Neural progenitor cell (in vitro differentiated cells): Measurements from ENCODE around the gene OTOGL. TPM values are rescaled to one million over a fixed set of nuclear protein-coding genes. Genes with fewer than 3 reads are reported as not detected.
"Not testable (repeated sequence)": the region's sequence is repeated elsewhere in the genome, so short reads cannot be mapped to it uniquely, and the experiment has no call there.

ENCODE experiments used
- DNase-seq: peaks from one replicate; pipeline ENCODE4 v3.0.0-alpha.2; 2016; ENCODE audit warnings: low spot score
- H2AFZ ChIP-seq: fragments of 200-600 bp; sonication (generic); replicated peaks from 2 replicates; pipeline ENCODE4 v1.6.1; 2016; ENCODE audit warnings: antibody characterized with exemption
- H3F3A ChIP-seq: fragments of 200-600 bp; sonication (generic); 2 replicates; pipeline ENCODE4 v1.6.1; 2016; ENCODE audit warnings: antibody characterized with exemption, low read depth
- H3K27ac ChIP-seq: fragments of 200-600 bp; sonication (generic); 2 replicates; pipeline ENCODE4 v1.5.1; 2016; ENCODE audit warnings: mild to moderate bottlenecking
- H3K27me3 ChIP-seq: fragments of 200-600 bp; sonication (generic); 2 replicates; pipeline ENCODE4 v1.6.1; 2016; ENCODE audit warnings: mild to moderate bottlenecking, moderate library complexity
- H3K36me3 ChIP-seq: fragments of 200-600 bp; sonication (generic); 2 replicates; pipeline ENCODE4 v1.5.1; 2016
- H3K4me1 ChIP-seq: fragments of 200-600 bp; sonication (generic); 2 replicates; pipeline ENCODE4 v1.6.1; 2016; ENCODE audit warnings: mixed run types
- H3K4me2 ChIP-seq: fragments of 200-600 bp; sonication (generic); 2 replicates; pipeline ENCODE4 v1.6.1; 2016
- H3K4me3 ChIP-seq: fragments of 200-600 bp; sonication (generic); 2 replicates; pipeline ENCODE4 v1.5.1; 2016
- H3K79me2 ChIP-seq: fragments of 200-600 bp; sonication (generic); 2 replicates; pipeline ENCODE4 v1.6.1; 2016; ENCODE audit warnings: low read depth
- H3K9ac ChIP-seq: fragments of 200-600 bp; sonication (generic); 2 replicates; pipeline ENCODE4 v1.6.1; 2016
- H3K9me3 ChIP-seq: fragments of 200-600 bp; sonication (generic); 2 replicates; pipeline ENCODE4 v1.5.1; 2016; ENCODE audit warnings: low read depth
- H4K20me1 ChIP-seq: fragments of 200-600 bp; sonication (generic); 2 replicates; pipeline ENCODE4 v1.6.1; 2016; ENCODE audit warnings: low read depth
- H3K27ac Mint-ChIP-seq: 3 replicates; pipeline ENCODE4 v1.8.0; 2021; ENCODE audit warnings: mixed read lengths
- H3K27me3 Mint-ChIP-seq: 2 replicates; pipeline ENCODE4 v1.8.0; 2022; ENCODE audit warnings: low read depth, mild to moderate bottlenecking, inconsistent platforms, moderate library complexity, mixed read lengths; ENCODE audit not compliant: insufficient read depth
- H3K36me3 Mint-ChIP-seq: 3 replicates; pipeline ENCODE4 v1.8.0; 2021; ENCODE audit warnings: mixed read lengths
- H3K4me1 Mint-ChIP-seq: 3 replicates; pipeline ENCODE4 v1.8.0; 2021; ENCODE audit warnings: mixed read lengths
- H3K4me3 Mint-ChIP-seq: 3 replicates; pipeline ENCODE4 v1.8.0; 2021; ENCODE audit warnings: mild to moderate bottlenecking, moderate library complexity, mixed read lengths
- H3K9me3 Mint-ChIP-seq: 3 replicates; pipeline ENCODE4 v1.8.0; 2020; ENCODE audit warnings: mixed read lengths
- EZH2 ChIP-seq: fragments of 200-600 bp; sonication (generic); IDR thresholded peaks from 2 replicates; pipeline ENCODE4 v1.6.1; 2017; ENCODE audit warnings: antibody characterized with exemption, mild to moderate bottlenecking, moderate library complexity
- EZH2phosphoT487 ChIP-seq: fragments of 200-600 bp; sonication (generic); IDR thresholded peaks from 2 replicates; pipeline ENCODE4 v1.6.1; 2017; ENCODE audit warnings: antibody characterized with exemption
- total RNA-seq: library from RNA; depleted of rRNA; stranded (reverse); fragments of >200 nt; gene quantifications from 2 replicates; pipeline ENCODE4 v1.2.3, GENCODE V29; 2015; ENCODE audit warnings: low replicate concordance
- TF ChIP-seq, protein P1 (sequence below): fragments of 200-600 bp; sonication (generic); IDR thresholded peaks from 2 replicates; pipeline ENCODE4 v1.5.1; 2017; ENCODE audit warnings: antibody characterized with exemption, mild to moderate bottlenecking

Gene OTOGL
- total RNA-seq, 1 donor from 2014 or later: 0.13 TPM

- no peak overlapping the region for H3K27ac ChIP-seq
- H3K9ac ChIP-seq: no peak overlapping the region
- no peaks in the 10 kb centered on the region for H4K20me1 ChIP-seq
Measured at GRCh38 chr12:80217011-80217535, 117.7 kb downstream of the OTOGL start.

DNA sequence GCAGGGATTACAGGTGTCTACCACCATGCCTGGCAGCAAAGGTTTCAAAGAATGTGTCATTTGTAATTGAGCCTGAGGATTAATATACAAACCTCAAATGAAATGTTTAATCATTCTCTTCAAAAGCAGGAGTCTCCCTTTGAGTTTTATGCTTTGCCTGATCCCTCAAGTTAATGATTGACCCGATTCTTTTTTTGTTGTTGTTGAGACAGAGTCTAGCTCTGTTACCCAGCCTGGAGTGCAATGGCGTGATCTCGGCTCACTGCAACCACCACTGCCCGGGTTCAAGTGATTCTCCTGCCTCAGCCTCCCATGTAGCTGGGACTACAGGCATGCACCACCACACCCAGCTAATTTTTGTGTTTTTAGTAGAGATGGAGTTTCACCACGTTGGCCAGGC is 119.6 kb downstream of the OTOGL start:
- H3K27ac ChIP-seq, H3K4me3 Mint-ChIP-seq, H3K9me3 Mint-ChIP-seq, H3K36me3 Mint-ChIP-seq, H3K9ac ChIP-seq, H3K27me3 Mint-ChIP-seq, H3K27me3 ChIP-seq, H3F3A ChIP-seq, H2AFZ ChIP-seq, H3K4me2 ChIP-seq, H3K36me3 ChIP-seq, H3K4me3 ChIP-seq, H4K20me1 ChIP-seq, H3K9me3 ChIP-seq, DNase-seq, H3K79me2 ChIP-seq: not testable (repeated sequence)
- Mint-ChIP-seq H3K27ac (peak overlapping the region; percentile 85), H3K4me1 (peaks cover 47% of the 10 kb centered on the region)
- H3K4me1 ChIP-seq: peaks cover 11% of the 10 kb centered on the region

More at GRCh38 chr12:80217011-80217535, 117.7 kb downstream of the OTOGL start:
- no peaks in the 10 kb centered on the region for H3K27me3 Mint-ChIP-seq
- no peaks in the 10 kb centered on the region for H3K36me3 ChIP-seq
- peak overlapping the region; percentile 60 for H3K4me2 ChIP-seq
- H3K9me3 ChIP-seq: no peaks in the 10 kb centered on the region
- H3F3A ChIP-seq: no peaks in the 10 kb centered on the region
- no peaks in the 10 kb centered on the region for H3K79me2 ChIP-seq
- H3K4me3 Mint-ChIP-seq: peak overlapping the region; percentile 29
- H3K4me1 Mint-ChIP-seq: peaks cover 66% of the 10 kb centered on the region
- H3K4me1 ChIP-seq: peaks cover 14% of the 10 kb centered on the region
- H3K36me3 Mint-ChIP-seq: no peaks in the 10 kb centered on the region
- peak overlapping the region; percentile 31 for H3K27ac Mint-ChIP-seq
- H3K9me3 Mint-ChIP-seq: no peaks in the 10 kb centered on the region
- peak; percentile 42 for DNase-seq
- TF ChIP-seq EZH2phosphoT487 (no peak), EZH2 (no peak)
- TF ChIP-seq, protein P1, sequence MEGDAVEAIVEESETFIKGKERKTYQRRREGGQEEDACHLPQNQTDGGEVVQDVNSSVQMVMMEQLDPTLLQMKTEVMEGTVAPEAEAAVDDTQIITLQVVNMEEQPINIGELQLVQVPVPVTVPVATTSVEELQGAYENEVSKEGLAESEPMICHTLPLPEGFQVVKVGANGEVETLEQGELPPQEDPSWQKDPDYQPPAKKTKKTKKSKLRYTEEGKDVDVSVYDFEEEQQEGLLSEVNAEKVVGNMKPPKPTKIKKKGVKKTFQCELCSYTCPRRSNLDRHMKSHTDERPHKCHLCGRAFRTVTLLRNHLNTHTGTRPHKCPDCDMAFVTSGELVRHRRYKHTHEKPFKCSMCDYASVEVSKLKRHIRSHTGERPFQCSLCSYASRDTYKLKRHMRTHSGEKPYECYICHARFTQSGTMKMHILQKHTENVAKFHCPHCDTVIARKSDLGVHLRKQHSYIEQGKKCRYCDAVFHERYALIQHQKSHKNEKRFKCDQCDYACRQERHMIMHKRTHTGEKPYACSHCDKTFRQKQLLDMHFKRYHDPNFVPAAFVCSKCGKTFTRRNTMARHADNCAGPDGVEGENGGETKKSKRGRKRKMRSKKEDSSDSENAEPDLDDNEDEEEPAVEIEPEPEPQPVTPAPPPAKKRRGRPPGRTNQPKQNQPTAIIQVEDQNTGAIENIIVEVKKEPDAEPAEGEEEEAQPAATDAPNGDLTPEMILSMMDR: no peak
- no peaks in the 10 kb centered on the region for H3K27me3 ChIP-seq
- peak overlapping the region; percentile 83 for H2AFZ ChIP-seq
- H3K4me3 ChIP-seq: no peak overlapping the region

- DNase-seq: no peak
- no peaks in the 10 kb centered on the region for H3K36me3 Mint-ChIP-seq
- H4K20me1 ChIP-seq: no peaks in the 10 kb centered on the region
- H3F3A ChIP-seq: no peaks in the 10 kb centered on the region
- no peak overlapping the region for H3K4me2 ChIP-seq
- no peaks in the 10 kb centered on the region for H3K9me3 Mint-ChIP-seq
- no peaks in the 10 kb centered on the region for H3K27me3 ChIP-seq
- H3K4me1 Mint-ChIP-seq: peaks cover 43% of the 10 kb centered on the region
- no peak overlapping the region for H3K9ac ChIP-seq
- H3K4me1 ChIP-seq: peaks cover 11% of the 10 kb centered on the region
- H3K4me3 Mint-ChIP-seq: no peak overlapping the region
- peak overlapping the region; percentile 34 for H3K27ac Mint-ChIP-seq
- TF ChIP-seq, protein P1: no peak
- no peak for TF ChIP-seq EZH2
- no peak for TF ChIP-seq EZH2phosphoT487
- H2AFZ ChIP-seq: no peak overlapping the region
- H3K27me3 Mint-ChIP-seq: no peaks in the 10 kb centered on the region
- no peak overlapping the region for H3K27ac ChIP-seq
- H3K36me3 ChIP-seq: no peaks in the 10 kb centered on the region
- H3K4me3 ChIP-seq: no peak overlapping the region
- H3K79me2 ChIP-seq: no peaks in the 10 kb centered on the region
- no peaks in the 10 kb centered on the region for H3K9me3 ChIP-seq
Measured at GRCh38 chr12:80219345-80219744, 120.0 kb downstream of the OTOGL start.

- Mint-ChIP-seq H3K9me3 (no peaks in the 10 kb centered on the region), H3K27ac (no peak overlapping the region), H3K4me1 (peaks cover 32% of the 10 kb centered on the region), H3K27me3 (no peaks in the 10 kb centered on the region), H3K36me3 (no peaks in the 10 kb centered on the region), H3K4me3 (no peak overlapping the region)
- Histone ChIP-seq H3K4me2 (no peak overlapping the region), H3K27ac (no peak overlapping the region), H3K36me3 (no peaks in the 10 kb centered on the region), H3K79me2 (no peaks in the 10 kb centered on the region), H3F3A (no peaks in the 10 kb centered on the region), H3K4me1 (peaks cover 20% of the 10 kb centered on the region), H3K4me3 (no peak overlapping the region), H3K27me3 (no peaks in the 10 kb centered on the region), H2AFZ (no peak overlapping the region), H4K20me1 (no peaks in the 10 kb centered on the region), H3K9ac (no peak overlapping the region), H3K9me3 (no peaks in the 10 kb centered on the region)
- DNase-seq: no peak
- TF ChIP-seq, protein P1: no peak
- TF ChIP-seq EZH2phosphoT487 (no peak), EZH2 (no peak)
Measured at GRCh38 chr12:80222261-80222660, 122.9 kb downstream of the OTOGL start.
